Gastrocnemius medialis (tissue), 4 donors: ENCODE measurements around the gene OGT.

Source experiments
- POLR2A ChIP-seq, 2 donors: fragments of 450-650 bp; IDR thresholded peaks; one replicate each; pipeline ENCODE4 v1.6.1; 2017; ENCODE audit warnings: antibody characterized with exemption in 2 of 2, mild to moderate bottlenecking in 2 of 2, moderate library complexity in 2 of 2
- TF ChIP-seq, protein P1 (sequence below), 5 experiments: fragments of 450-650 bp in 3 of 5; fragments of 200-600 bp in 2 of 5; sonication (generic) in 2 of 5; IDR thresholded peaks in 4 of 5; conservative IDR thresholded peaks in 1 of 5; 1 replicate in 4 of 5; 2 replicates in 1 of 5; pipeline ENCODE4 v1.5.1; 2016 to 2019; ENCODE audit warnings: antibody characterized with exemption in 5 of 5, mild to moderate bottlenecking in 3 of 5, moderate library complexity in 3 of 5

GRCh38 chrX:71623714-71624113, 90.8 kb downstream of the OGT start:
- TF ChIP-seq, protein P1, sequence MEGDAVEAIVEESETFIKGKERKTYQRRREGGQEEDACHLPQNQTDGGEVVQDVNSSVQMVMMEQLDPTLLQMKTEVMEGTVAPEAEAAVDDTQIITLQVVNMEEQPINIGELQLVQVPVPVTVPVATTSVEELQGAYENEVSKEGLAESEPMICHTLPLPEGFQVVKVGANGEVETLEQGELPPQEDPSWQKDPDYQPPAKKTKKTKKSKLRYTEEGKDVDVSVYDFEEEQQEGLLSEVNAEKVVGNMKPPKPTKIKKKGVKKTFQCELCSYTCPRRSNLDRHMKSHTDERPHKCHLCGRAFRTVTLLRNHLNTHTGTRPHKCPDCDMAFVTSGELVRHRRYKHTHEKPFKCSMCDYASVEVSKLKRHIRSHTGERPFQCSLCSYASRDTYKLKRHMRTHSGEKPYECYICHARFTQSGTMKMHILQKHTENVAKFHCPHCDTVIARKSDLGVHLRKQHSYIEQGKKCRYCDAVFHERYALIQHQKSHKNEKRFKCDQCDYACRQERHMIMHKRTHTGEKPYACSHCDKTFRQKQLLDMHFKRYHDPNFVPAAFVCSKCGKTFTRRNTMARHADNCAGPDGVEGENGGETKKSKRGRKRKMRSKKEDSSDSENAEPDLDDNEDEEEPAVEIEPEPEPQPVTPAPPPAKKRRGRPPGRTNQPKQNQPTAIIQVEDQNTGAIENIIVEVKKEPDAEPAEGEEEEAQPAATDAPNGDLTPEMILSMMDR (IDR thresholded peaks at IDR 0.05 in 4 of 5, conservative IDR thresholded peaks at IDR 0.05 in 1 of 5) = no peak
- TF ChIP-seq POLR2A (IDR thresholded peaks at IDR 0.05) = no peak
